ENCODE results near the gene TAS1R3.

Gene TAS1R3

DNA sequence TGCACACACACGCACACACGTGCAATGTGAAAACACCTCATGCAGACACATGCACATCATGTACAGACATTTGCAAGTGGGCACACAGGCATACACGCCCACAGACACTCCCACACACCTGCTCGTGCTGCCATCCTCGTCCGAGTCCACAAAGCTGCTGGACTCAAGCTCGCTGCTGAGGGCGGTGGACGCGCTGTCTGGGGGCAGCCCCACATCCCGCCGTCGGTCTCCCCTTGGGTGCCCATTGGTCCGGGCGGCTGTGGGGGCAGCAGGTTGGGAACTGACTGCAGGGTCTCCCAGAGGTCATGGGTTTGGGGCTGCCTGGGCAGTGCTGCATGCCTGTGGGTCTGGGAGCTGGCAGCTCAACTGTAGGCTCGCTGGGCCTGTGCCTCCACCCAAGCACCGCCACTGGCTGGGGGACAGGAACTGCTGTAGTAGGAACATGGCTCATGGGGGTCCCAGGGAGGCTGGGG lies 10.5 kb downstream of the TAS1R3 start:
- H3K27me3 ChIP-seq (ENCODE audit: insufficient read depth, poor library complexity, severe bottlenecking) = no peaks in the 10 kb centered on the region
- TF ChIP-seq, protein P1, sequence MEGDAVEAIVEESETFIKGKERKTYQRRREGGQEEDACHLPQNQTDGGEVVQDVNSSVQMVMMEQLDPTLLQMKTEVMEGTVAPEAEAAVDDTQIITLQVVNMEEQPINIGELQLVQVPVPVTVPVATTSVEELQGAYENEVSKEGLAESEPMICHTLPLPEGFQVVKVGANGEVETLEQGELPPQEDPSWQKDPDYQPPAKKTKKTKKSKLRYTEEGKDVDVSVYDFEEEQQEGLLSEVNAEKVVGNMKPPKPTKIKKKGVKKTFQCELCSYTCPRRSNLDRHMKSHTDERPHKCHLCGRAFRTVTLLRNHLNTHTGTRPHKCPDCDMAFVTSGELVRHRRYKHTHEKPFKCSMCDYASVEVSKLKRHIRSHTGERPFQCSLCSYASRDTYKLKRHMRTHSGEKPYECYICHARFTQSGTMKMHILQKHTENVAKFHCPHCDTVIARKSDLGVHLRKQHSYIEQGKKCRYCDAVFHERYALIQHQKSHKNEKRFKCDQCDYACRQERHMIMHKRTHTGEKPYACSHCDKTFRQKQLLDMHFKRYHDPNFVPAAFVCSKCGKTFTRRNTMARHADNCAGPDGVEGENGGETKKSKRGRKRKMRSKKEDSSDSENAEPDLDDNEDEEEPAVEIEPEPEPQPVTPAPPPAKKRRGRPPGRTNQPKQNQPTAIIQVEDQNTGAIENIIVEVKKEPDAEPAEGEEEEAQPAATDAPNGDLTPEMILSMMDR (IDR thresholded peaks at IDR 0.05; ENCODE audit: insufficient read depth, low read length) = no peak
- TF ChIP-seq POLR2AphosphoS5 (IDR thresholded peaks at IDR 0.05; ENCODE audit: low read depth) (no peak), GABPA (IDR thresholded peaks at IDR 0.05; ENCODE audit: low read depth) (no peak)
- H3K27ac ChIP-seq (replicated peaks) = no peak overlapping the region
- no peak overlapping the region for H3K4me3 ChIP-seq (replicated peaks; ENCODE audit: insufficient read depth, low read length)
- DNase-seq (ENCODE audit: low read depth in 1 of 2, low spot score in 1 of 2) = no peak

DNA sequence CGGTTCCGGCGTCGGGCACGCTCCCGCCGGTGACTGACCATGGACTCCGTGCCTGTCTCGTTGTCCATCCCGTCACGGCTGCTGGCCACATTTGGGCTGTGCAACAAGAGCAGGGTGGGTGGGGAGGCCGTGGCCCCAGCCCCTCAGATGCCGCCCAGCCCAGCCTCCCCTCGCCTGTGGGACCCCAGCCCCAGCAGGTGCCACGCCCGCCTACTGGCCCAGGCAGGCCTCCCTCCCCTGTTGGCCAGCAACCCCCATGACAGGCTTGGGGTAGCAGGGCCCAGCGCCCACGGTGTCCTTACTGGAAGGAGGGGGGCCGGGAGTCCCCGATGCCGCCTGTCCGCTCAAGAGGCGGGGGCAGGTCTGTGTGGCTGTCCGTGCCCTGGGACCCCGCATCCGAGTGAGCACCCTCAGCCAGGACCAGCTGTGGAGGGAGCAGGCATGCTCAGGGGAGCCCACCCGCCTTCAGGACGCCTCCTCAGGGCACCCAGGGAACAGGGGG lies 11.0 kb downstream of the TAS1R3 start:
- Histone ChIP-seq H3K27me3 (ENCODE audit: insufficient read depth, poor library complexity, severe bottlenecking) (no peaks in the 10 kb centered on the region), H3K4me3 (replicated peaks; ENCODE audit: insufficient read depth, low read length) (no peak overlapping the region), H3K27ac (replicated peaks) (no peak overlapping the region)
- no peak for TF ChIP-seq SPI1 (IDR thresholded peaks at IDR 0.05; ENCODE audit: borderline replicate concordance, low read depth)
- no peak for DNase-seq (ENCODE audit: low read depth in 1 of 2, low spot score in 1 of 2)

DNA sequence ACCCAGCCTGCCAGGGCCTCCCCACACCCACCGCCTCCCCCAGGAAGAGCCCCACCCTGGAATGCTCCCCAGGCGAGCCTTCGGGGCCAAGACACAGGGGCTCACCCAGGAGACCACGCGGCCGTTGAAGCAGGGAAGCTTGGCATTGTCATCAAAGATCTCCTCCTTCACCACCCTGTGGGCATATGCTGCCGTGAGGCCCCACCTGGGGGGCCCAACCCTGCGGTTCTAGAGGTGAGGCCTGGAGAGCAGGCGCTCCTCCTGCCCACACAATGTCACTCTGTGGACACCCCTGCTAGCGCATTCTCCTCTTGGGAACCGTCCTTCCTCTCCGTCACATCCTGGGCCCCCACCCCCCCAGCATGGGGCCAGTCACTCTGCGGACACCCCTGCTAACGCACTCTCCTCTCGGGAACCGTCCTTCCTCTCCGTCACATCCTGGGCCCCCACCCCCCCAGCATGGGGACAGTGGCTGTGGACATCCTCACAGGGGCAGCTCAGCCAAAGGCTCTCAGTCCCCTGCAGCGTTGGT lies 11.6 kb downstream of the TAS1R3 start:
- Histone ChIP-seq H3K27me3 (ENCODE audit: insufficient read depth, poor library complexity, severe bottlenecking) (no peaks in the 10 kb centered on the region), H3K27ac (replicated peaks) (no peak overlapping the region), H3K4me3 (replicated peaks; ENCODE audit: insufficient read depth, low read length) (no peak overlapping the region)
- TF ChIP-seq GABPA (IDR thresholded peaks at IDR 0.05; ENCODE audit: low read depth) (no peak), POLR2AphosphoS5 (IDR thresholded peaks at IDR 0.05; ENCODE audit: low read depth) (no peak), SPI1 (IDR thresholded peaks at IDR 0.05; ENCODE audit: borderline replicate concordance, low read depth) (no peak)
- TF ChIP-seq, protein P1 (IDR thresholded peaks at IDR 0.05; ENCODE audit: insufficient read depth, low read length) = no peak
- TF ChIP-seq, protein P2, sequence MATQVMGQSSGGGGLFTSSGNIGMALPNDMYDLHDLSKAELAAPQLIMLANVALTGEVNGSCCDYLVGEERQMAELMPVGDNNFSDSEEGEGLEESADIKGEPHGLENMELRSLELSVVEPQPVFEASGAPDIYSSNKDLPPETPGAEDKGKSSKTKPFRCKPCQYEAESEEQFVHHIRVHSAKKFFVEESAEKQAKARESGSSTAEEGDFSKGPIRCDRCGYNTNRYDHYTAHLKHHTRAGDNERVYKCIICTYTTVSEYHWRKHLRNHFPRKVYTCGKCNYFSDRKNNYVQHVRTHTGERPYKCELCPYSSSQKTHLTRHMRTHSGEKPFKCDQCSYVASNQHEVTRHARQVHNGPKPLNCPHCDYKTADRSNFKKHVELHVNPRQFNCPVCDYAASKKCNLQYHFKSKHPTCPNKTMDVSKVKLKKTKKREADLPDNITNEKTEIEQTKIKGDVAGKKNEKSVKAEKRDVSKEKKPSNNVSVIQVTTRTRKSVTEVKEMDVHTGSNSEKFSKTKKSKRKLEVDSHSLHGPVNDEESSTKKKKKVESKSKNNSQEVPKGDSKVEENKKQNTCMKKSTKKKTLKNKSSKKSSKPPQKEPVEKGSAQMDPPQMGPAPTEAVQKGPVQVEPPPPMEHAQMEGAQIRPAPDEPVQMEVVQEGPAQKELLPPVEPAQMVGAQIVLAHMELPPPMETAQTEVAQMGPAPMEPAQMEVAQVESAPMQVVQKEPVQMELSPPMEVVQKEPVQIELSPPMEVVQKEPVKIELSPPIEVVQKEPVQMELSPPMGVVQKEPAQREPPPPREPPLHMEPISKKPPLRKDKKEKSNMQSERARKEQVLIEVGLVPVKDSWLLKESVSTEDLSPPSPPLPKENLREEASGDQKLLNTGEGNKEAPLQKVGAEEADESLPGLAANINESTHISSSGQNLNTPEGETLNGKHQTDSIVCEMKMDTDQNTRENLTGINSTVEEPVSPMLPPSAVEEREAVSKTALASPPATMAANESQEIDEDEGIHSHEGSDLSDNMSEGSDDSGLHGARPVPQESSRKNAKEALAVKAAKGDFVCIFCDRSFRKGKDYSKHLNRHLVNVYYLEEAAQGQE (IDR thresholded peaks at IDR 0.05; ENCODE audit: insufficient replicate concordance, low read depth) = no peak
- no peak for DNase-seq (ENCODE audit: low read depth in 1 of 2, low spot score in 1 of 2)

DNA sequence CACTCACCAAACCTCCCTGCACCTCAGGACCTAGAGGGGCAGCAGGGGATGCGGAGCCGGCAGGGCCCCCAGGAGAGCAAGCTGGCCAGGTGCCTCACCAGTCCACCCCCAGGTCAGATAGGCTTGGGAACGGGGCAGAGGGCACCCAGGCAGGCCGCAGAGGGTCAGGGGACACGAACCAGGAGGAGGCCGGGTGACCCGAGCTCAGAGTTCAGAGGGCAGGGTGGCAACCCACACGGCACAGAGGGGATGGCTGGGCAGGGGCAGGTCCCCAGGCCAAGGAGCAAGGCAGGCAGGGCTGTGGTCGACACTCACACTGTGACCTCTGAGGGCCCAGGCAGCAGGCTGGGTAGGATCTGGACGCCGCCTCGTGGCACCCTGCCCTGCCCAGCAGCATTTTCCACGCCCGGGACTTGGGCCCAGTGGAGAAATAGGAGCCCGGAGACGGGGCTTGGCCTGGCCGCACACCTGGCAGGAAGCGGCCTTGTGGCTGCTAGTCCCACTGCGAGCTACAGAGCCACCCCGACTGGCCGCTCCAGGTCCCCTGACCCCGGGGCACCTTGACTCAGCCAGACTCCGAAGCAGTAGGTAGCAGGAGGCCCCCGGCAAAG lies 12.8 kb downstream of the TAS1R3 start:
- no peak overlapping the region for H3K27ac ChIP-seq (replicated peaks)
- H3K27me3 ChIP-seq (ENCODE audit: insufficient read depth, poor library complexity, severe bottlenecking) = no peaks in the 10 kb centered on the region
- DNase-seq (ENCODE audit: low read depth in 1 of 2, low spot score in 1 of 2) = no peak
- TF ChIP-seq, protein P1 (IDR thresholded peaks at IDR 0.05; ENCODE audit: insufficient read depth, low read length) = no peak
- H3K4me3 ChIP-seq (replicated peaks; ENCODE audit: insufficient read depth, low read length) = no peak overlapping the region

DNA sequence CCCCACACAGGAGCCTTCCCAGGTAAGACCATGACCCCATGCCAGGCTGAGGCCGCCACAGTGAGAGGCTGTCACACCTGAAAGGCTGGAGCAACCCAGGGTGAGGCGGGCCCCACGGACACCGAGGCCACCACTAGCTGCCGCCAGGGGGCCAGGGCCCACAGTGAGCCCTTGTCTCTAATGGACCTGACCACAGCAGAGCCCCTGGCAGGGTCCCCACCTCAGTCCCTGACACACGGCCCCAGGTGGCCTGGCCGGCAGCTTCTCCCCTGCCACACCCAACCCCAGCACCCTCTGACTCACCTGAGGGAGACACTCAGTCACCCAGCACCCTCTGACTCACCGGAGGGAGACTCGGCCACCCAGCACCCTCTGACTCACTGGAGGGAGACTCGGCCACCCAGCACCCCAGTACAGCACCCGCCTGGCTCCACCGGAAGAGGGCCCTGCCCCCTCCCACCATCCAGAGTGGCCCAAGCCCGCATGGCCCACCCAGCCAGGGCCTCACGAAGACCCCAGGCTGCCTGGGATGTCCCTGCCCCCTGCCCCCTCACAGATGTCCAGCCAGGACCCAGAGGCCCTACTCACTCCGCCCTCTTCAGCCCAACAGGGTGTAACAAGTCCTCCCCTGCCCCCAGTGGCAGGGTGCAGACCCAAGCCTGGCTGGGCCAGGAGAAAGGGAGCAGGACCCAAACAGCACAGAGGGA lies 13.7 kb downstream of the TAS1R3 start:
- TF ChIP-seq POLR2AphosphoS5 (IDR thresholded peaks at IDR 0.05; ENCODE audit: low read depth) (no peak), SPI1 (IDR thresholded peaks at IDR 0.05; ENCODE audit: borderline replicate concordance, low read depth) (no peak), GABPA (IDR thresholded peaks at IDR 0.05; ENCODE audit: low read depth) (no peak)
- TF ChIP-seq, protein P1 (IDR thresholded peaks at IDR 0.05; ENCODE audit: insufficient read depth, low read length) = no peak
- TF ChIP-seq, protein P2 (IDR thresholded peaks at IDR 0.05; ENCODE audit: insufficient replicate concordance, low read depth) = no peak
- H3K27me3 ChIP-seq (ENCODE audit: insufficient read depth, poor library complexity, severe bottlenecking) = no peaks in the 10 kb centered on the region
- no peak for DNase-seq (ENCODE audit: low read depth in 1 of 2, low spot score in 1 of 2)
- no peak overlapping the region for H3K4me3 ChIP-seq (replicated peaks; ENCODE audit: insufficient read depth, low read length)
- H3K27ac ChIP-seq (replicated peaks) = no peak overlapping the region

Data from HL-60 (cell line).